Activated T-helper 9 cell treated with anti-CD3 and anti-CD28 coated beads, Interleukin-2, amount 50 U/mL, for 16 hours (primary cell): Measurements from ENCODE around the gene UCN3.
"Not testable (repeated sequence)": the region's sequence is repeated elsewhere in the genome, so short reads cannot be mapped to it uniquely, and the experiment has no call there.

ENCODE experiments used
- DNase-seq: peaks from one replicate; pipeline ENCODE4 v3.0.0-alpha.2; 2020; ENCODE audit warnings: low read depth

Gene UCN3

GRCh38 chr10:5410787-5411186 is 46.0 kb downstream of the UCN3 start:
- not testable (repeated sequence) for DNase-seq

DNA sequence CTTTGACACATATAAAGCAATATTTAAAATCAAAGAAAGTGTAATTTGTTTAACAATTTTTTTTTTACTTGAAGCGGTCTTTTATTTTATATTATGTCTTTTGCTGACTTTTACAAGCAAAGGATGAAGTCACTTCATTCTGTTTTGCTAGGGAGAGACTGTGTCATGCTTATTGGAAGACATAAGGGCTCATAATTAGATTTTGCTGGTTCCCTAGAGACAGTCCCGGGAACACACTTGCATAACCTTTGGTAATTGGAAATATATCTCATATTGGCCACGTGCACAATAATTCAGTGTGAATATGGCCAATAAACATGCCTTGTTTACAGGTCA is 47.1 kb downstream of the UCN3 start:
- DNase-seq, result no peak

- peak; percentile 44 for DNase-seq
These were observed 47.6 kb downstream of the UCN3 start, which contains the start of gene NET1 for GRCh38 chr10:5412277-5412941. Gene NET1 (plus strand): TSS chr10:5412557. CDS start chr10:5412693, 136 bp downstream.

GRCh38 chr10:5413012-5413938 is 48.5 kb downstream of the UCN3 start:
- no peak for DNase-seq

GRCh38 chr10:5416981-5417380 is 52.2 kb downstream of the UCN3 start:
- no peak for DNase-seq

DNA sequence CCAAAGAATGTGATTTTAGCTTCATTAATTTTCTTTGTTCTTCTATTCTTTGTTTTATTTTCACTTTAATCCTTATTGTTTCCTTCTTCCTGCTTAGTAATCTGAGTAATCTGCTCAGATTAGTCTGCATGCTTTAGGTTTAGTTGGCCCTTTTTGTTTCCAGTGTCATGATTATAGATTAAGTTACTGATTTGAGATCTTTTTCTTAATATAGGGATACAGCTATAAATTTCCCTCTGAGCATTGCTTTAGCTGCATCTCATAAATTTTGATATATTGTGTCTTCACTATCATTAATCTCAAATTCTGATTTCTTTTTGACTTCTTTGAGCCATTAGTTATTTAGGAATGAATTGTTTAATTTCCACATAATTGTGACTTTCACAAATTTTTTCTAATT is 53.8 kb downstream of the UCN3 start:
- no peak for DNase-seq

GRCh38 chr10:5419466-5420094 is 54.8 kb downstream of the UCN3 start:
- no peak for DNase-seq

DNA sequence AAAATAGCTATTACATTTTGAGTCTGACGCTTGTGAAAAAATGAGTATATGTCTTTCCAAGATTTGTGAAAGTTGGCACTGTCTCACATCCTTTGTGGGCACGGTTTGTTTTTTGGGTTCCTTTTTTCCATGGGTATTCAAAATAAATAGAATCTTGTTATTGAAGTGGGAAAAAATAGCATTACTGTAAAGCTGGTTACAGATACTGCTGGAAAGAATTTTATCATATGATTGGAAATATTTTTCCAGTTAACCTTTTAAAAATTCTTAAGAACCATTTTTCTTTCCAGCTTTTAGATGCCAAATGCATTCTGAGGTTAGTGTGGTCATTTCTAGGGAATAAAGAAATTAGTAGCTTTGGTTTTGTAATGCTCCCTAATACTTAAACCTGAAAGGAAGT is 59.0 kb downstream of the UCN3 start:
- DNase-seq, result no peak
